ENCODE data around the gene SLC29A1. TPM values are rescaled to one million over a fixed set of nuclear protein-coding genes. Genes with fewer than 3 reads are reported as not detected.

SLC29A1 gene
- total RNA-seq, 3 donors from 2014 or later = 12.9 to 140 (median 14.8) TPM

DNA sequence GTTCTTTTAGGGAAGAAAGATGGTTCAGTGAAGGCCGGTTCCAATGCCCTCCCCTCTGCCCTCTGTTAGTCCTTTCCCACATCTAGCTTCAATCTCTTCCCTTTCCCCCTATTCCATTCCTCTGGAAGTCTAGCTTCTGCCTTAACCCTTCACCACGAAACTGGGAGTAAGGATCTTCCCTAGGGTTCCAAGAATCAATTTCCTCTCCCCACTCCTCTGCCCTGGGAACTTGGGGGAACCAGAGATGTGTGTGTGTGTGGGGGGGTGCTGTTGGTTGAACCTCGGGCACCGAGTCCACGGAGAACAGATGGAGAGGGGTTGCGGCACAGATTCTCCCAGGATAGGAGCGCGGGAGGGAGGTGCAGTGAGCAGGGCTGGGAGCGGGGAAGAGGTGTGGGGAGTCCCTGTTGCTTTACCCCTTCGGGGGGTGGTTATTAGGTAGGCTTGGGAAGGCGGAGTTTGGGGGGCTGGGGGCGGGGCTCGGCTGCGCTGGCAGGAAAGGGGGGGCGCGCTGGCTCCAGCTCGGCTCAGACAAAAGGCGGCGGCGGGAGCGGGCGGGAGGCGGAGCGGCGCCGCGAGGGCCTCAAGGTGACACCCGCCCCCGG is 46.6 kb downstream of the SLC29A1 start, which contains the start of gene TMEM151B:
Gene TMEM151B, plus strand, starts transcription at position 530 of the 605 bp plus-strand sequence. CDS start 293 bp downstream, outside the sequence.
- no peak for ATAC-seq
- Histone ChIP-seq H3K9me3 (no peaks in the 10 kb centered on the region), H3K36me3 (ENCODE audit: low read depth) (no peaks in the 10 kb centered on the region), H3K4me1 (ENCODE audit: low read depth) (no peaks in the 10 kb centered on the region), H3K4me3 (no peak within 1 kb of the TSS)
- TF ChIP-seq CTCF (IDR thresholded peaks at IDR 0.05) = no peak
- intact Hi-C loops (cut with DNase I, micrococcal nuclease) = loop anchor here (5.0 kb wide), 1 partner anchor 67 kb away; no protein-coding TSS in a partner anchor
- no peak for DNase-seq

DNA sequence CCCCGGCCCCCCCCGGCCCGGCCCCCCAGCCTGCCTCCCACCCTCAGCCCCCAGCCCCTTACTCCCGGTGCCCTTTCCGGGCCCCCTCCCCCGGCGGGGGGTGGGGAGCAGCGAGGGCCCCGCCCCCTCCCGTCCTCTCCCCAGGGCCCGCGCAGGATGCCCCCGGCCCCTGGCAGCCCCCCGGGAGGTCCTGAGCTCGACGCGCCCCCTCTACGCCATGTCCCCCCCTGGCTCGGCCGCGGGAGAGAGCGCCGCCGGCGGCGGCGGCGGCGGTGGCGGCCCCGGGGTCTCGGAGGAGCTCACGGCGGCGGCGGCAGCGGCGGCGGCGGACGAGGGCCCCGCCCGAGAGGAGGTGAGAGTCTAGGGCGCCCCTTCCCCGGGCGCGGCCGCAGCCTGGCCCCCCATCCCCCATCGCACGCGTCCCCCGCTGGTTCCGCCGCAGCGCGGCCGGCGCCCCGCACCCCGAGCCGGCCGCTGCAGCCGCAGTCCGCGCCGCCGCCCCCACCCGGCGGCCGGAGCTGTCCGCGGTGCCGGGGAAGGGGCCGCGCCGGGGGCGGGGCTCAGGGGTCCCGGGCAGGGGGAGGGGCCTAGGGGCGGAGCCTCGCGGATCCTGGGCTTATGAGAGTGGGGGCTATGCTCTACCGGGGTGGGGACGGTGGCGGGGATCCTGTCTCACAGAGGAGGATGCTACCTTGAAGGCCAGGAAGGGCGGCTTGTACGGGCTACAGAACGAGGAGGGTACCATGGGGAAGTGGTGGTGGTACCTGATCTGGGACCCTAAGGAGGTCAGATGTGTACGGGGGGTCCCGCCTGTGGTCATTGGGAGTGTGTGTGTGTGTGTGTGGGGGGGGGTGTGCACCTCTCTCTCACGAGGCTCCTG is 47.4 kb downstream of the SLC29A1 start:
- intact Hi-C loops (cut with DNase I, micrococcal nuclease) = no loop called here
- Histone ChIP-seq H3K36me3 (ENCODE audit: low read depth) (no peaks in the 10 kb centered on the region), H3K9me3 (no peaks in the 10 kb centered on the region), H3K4me3 (no peak overlapping the region), H3K4me1 (ENCODE audit: low read depth) (no peaks in the 10 kb centered on the region)
- ATAC-seq (no peak), DNase-seq (no peak)
- no peak for TF ChIP-seq CTCF (IDR thresholded peaks at IDR 0.05)

DNA sequence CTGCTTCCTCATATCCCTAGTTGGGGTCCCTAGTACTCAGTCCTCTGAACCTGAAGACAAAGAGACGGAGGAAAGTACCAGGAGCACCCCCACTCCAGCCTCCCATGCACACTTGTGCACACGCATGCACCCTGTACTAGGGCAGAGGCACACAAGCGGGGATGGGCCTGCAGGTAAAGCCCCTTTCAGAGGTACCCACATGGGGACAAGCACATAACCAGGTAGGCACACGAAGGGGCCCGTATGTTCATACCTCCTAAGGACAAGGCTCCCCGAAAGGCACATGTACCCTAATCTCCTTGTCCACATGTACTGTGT is 48.0 kb downstream of the SLC29A1 start:
- intact Hi-C loops (cut with DNase I, micrococcal nuclease) = no loop called here
- H3K4me1 ChIP-seq (ENCODE audit: low read depth) = no peaks in the 10 kb centered on the region
- no peak for TF ChIP-seq CTCF (IDR thresholded peaks at IDR 0.05)
- H3K36me3 ChIP-seq (ENCODE audit: low read depth) = no peaks in the 10 kb centered on the region
- DNase-seq = no peak
- H3K9me3 ChIP-seq = no peaks in the 10 kb centered on the region
- ATAC-seq = no peak
- H3K4me3 ChIP-seq = no peak overlapping the region

- no peaks in the 10 kb centered on the region for H3K9me3 ChIP-seq
Observed at GRCh38 chr6:44271914-44272313, 48.5 kb downstream of the SLC29A1 start.

GRCh38 chr6:44272529-44272928 is 49.1 kb downstream of the SLC29A1 start:
- intact Hi-C loops (cut with DNase I, micrococcal nuclease) = no loop called here
- ATAC-seq (no peak), DNase-seq (no peak)
- Histone ChIP-seq H3K4me3 (no peak overlapping the region), H3K9me3 (no peaks in the 10 kb centered on the region), H3K4me1 (ENCODE audit: low read depth) (no peaks in the 10 kb centered on the region), H3K36me3 (ENCODE audit: low read depth) (no peaks in the 10 kb centered on the region)
- TF ChIP-seq CTCF (IDR thresholded peaks at IDR 0.05) = no peak

More at GRCh38 chr6:44271914-44272313, 48.5 kb downstream of the SLC29A1 start:
- DNase-seq = no peak
- Histone ChIP-seq H3K4me1 (ENCODE audit: low read depth) (no peaks in the 10 kb centered on the region), H3K4me3 (no peak overlapping the region), H3K36me3 (ENCODE audit: low read depth) (no peaks in the 10 kb centered on the region)
- no peak for TF ChIP-seq CTCF (IDR thresholded peaks at IDR 0.05)
- intact Hi-C loops (cut with DNase I, micrococcal nuclease) = no loop called here
- ATAC-seq = no peak

Measured in mucosa of descending colon (tissue), 3 donors.